RWPE1 (cell line): ENCODE data around the gene OSM.
A peak's percentile ranks its signal among the peaks of the same experiment; 100 is the strongest.

Source experiments
- CTCF ChIA-PET: fragments of 350-600 bp; sonication (Branson Sonifier 250); formaldehyde crosslinking; extraction: SDS; loops from one replicate; lab custom pipeline; 2021; lab: Yijun Ruan, JAX
- POLR2A ChIA-PET: fragments of 400-600 bp; formaldehyde crosslinking; extraction: SDS; loops from one replicate; lab custom pipeline; 2020; ENCODE audit warnings: antibody characterized with exemption; ENCODE audit not compliant: low non-redundant PET; lab: Yijun Ruan, JAX
- DNase-seq: peaks from one replicate; pipeline ENCODE4 v3.0.0; 2012; ENCODE audit warnings: low spot score
- H3K27ac ChIP-seq: fragments of 450-650 bp; 2 replicates; pipeline ENCODE4 v1.5.1; 2017
- TF ChIP-seq, protein P1 (sequence below): fragments of 450-650 bp; conservative IDR thresholded peaks from 2 replicates; pipeline ENCODE4 v1.5.1; 2017; ENCODE audit warnings: low read depth, mild to moderate bottlenecking

OSM gene

DNA sequence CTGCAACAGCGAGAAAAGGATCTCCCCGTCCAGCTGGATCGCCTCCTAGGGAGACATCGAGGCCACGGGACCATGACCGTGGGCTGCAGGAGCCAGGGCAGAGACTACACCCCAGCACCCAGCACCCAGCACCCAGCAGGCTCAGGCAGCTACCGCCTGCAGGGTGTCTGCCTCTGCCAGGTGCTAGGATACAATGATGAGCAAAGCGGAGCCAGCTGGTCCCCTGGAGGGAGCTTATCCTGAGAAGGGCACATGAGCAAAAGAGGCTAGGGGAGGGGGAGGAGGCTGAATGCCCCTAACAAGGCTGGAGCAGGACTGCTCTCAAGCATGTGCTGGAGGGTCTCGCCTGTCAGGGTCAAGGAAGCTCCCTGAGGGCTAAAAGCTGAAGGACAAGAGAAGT, 27.4 kb upstream of the OSM start:
- ChIA-PET POLR2A (no interaction called here), CTCF (interaction anchor here (0.6 kb wide), 2 partner anchors 31 to 117 kb away, joined by 3 read pairs; no protein-coding TSS in a partner anchor)
- peak overlapping the region; percentile 17 for H3K27ac ChIP-seq
- DNase-seq = no peak
- TF ChIP-seq, protein P1, sequence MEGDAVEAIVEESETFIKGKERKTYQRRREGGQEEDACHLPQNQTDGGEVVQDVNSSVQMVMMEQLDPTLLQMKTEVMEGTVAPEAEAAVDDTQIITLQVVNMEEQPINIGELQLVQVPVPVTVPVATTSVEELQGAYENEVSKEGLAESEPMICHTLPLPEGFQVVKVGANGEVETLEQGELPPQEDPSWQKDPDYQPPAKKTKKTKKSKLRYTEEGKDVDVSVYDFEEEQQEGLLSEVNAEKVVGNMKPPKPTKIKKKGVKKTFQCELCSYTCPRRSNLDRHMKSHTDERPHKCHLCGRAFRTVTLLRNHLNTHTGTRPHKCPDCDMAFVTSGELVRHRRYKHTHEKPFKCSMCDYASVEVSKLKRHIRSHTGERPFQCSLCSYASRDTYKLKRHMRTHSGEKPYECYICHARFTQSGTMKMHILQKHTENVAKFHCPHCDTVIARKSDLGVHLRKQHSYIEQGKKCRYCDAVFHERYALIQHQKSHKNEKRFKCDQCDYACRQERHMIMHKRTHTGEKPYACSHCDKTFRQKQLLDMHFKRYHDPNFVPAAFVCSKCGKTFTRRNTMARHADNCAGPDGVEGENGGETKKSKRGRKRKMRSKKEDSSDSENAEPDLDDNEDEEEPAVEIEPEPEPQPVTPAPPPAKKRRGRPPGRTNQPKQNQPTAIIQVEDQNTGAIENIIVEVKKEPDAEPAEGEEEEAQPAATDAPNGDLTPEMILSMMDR = no peak

DNA sequence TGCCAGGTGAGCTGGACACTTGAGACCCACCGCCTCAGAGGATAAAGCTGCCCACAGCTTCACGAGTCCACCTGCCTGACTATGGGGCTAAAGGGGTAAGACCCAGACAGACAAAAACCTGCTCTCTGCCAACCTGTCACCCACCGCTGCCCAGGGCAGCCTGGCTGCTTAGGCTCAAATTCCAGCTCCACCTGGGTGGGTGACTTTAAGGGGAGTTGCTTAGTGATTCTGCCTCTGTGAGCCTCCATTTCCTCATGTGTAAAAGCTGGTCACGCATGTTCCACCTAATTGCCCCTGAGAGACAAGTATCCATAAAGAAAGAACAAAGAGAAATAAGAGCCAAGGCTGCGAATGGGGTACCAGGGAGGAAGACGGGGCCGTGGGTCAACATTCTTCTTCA, 26.4 kb upstream of the OSM start:
- H3K27ac ChIP-seq = peak overlapping the region; percentile 95
- TF ChIP-seq, protein P1 = no peak
- ChIA-PET POLR2A (no interaction called here), CTCF (no interaction called here)
- DNase-seq = no peak

DNA sequence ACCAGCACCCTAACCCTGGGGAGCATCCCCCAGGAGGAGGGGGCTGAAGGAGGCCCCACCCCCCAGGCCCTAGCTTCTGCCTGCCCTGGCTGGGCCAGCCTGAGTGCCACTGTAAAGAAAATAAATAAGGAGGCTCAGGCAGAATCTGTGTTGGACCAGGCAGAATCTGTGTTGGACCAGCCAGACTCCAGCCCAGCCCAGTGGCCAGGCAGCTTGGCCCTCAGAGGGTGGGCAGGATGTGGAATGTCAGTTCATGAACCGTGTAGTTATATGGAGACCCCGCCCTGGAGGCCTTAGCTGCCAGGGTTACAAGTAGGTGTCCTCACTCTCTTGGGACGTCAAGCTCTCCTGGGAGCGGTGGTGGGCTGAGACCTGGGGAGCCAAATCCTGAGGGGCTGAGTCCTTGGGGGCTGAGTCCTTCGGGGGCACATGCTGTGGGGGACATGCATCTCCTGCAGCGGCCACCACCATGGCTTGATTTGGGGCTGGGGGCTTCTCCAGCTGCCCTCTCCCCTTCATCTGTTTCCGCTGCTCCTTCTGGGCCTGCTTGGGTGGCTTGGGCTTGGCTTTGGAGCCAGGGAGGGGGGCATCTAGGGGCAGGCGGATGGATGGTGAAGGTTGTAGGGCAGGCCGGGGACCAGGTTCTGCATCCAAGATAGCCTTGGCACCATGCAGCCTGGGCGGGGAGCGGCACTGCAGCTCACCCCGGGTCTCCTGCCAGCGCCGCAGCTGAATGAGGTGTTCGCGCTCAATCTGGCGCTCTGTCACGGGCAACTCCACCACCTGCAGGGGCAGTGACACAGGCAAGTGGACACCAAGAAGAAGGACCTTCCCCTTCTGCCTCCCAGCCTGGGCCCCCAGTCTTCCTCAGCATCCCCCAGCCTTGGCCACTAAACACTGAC, 25.7 kb upstream of the OSM start:
- no peak for DNase-seq
- CTCF ChIA-PET = interaction anchor here (0.6 kb wide), 1 partner anchor 666 kb away, joined by 4 read pairs; no protein-coding TSS in a partner anchor
- TF ChIP-seq, protein P1 = no peak
- POLR2A ChIA-PET = no interaction called here
- H3K27ac ChIP-seq = peak overlapping the region; percentile 95

DNA sequence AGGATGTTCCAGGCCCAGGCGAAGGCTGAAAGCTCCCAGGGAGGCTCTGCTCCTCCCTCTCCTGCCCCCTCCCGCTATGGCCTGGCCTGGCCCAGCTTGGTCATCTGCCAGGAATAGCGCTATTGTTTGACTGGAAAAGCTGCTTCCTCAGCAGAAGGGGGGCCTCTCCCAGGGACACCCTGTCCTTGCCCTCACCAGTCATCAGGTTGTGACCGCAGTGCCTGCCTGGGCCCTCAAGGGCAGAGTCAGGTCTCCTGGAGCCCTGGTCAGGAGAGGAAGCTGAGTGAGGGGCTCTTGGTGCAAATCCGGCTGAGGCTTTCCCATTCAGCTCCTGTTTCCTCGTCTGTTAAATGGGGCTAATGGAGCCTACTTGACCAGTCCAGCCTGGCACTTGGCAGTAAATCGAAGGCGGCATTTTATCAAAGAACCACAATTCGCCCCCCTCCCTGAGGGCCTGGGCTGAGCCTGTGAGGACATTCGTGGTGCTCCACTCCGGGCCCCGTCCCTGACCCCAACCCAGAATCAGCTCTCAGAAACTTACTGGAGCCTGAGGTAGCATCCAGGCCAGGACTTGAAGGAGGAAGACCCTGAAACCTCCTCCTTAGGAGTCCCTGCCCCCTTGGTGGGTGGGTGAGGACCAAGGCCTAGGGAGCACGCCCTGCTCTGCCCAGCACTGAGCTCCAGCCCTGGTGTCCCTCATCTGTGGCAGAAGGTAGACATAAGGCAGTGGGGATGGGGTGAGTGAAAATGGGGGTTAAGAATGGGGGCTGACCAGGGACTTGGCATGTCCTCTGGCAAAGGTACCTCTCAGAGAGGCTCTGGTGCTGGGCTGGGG, 24.6 kb upstream of the OSM start:
- DNase-seq = peak; percentile 64
- POLR2A ChIA-PET = no interaction called here
- TF ChIP-seq, protein P1 = no peak
- CTCF ChIA-PET = interaction anchor here (1.2 kb wide), 1 partner anchor 96 kb away, joined by 4 read pairs; no protein-coding TSS in a partner anchor
- peak overlapping the region; percentile 95 for H3K27ac ChIP-seq

DNA sequence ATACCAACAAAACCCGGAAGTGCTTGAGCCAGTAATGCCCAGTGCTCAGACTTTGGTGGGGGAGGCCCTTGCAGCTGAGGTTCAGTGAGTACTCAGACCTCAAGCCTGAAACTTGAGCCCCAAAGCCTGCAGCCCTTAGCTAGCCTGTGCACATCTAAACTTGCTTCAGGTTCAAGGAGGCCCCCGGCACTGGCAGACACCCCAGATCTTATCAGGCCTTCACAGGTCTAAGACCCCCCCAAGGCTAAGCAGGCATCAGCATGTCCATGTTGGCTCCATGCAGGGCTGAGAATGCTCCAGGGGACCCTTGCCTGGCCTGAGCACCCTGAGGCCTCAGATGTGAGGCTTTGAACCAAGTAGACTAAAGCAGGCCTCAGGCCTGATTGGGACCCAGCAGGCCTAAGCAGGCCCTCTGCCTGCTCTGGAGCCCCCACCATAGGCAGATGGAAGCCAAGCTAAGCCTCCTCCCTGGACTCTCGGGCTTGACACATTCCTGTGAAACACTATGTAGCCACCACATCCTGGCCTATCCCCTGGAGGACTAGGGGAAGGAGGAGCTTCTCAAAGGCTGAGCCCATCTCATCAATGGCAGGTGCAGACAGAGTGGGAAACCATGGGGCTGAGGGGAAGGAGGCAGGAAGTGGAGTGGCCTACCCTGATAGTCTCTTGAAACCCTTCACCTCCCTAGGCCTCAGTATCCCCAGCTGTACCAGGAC, 23.8 kb upstream of the OSM start:
- TF ChIP-seq, protein P1 = no peak
- ChIA-PET CTCF (interaction anchor here (0.6 to 1.3 kb wide), 3 partner anchors 63 to 97 kb away, joined by 3 to 4 read pairs (median 3); partner anchors contain the start of gene RNF215), POLR2A (no interaction called here)
- peak overlapping the region; percentile 95 for H3K27ac ChIP-seq
- DNase-seq = peak; percentile 57
